ENCODE results near the gene CNOT2. TPM values are rescaled to one million over a fixed set of nuclear protein-coding genes. Genes with fewer than 3 reads are reported as not detected.

The CNOT2 gene
- total and polyA plus RNA-seq, 2 donors (not counting 3 experiments of a cell fraction or from before 2014, with no cell fraction given): 52.2 to 79.7 TPM

DNA sequence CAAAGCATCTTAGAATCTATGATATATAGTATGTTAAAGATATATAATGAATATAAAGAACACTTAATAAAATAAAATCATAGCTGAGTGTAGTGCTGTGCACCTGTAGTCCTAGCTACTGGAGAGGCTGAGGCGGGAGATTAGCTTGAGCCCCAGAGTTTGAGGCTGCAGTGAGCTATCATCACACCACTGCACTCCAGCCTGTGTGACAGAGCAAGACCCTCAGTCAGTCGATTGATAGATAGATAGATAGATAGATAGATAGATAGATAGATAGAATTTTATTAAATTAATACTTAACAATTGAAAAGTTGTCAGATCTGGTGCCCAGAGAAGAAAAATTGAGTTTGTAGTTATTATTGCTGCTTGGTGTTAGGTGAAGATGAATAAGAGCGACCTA lies 40.0 kb downstream of the CNOT2 start:
- H3K9me1 ChIP-seq (replicated peaks; ENCODE audit: control insufficient read depth, extremely low read depth, insufficient read depth, low read length): no peaks in the 10 kb centered on the region
- TF ChIP-seq EZH2 (IDR thresholded peaks at IDR 0.05; ENCODE audit: borderline replicate concordance, low read depth, low read length, severe bottlenecking): no peak
- TF ChIP-seq GATA2 (IDR thresholded peaks at IDR 0.05; ENCODE audit: insufficient read depth, insufficient read length, low read depth, low read length): no peak
- TF ChIP-seq MAX (IDR thresholded peaks at IDR 0.05; ENCODE audit: insufficient read depth, insufficient read length): no peak
- no peak for TF ChIP-seq POLR2AphosphoS5 (IDR thresholded peaks at IDR 0.05; ENCODE audit: insufficient read depth, low read depth, low read length)
- no peak for TF ChIP-seq MYC (IDR thresholded peaks at IDR 0.05; ENCODE audit: low read depth, low read length)
- TF ChIP-seq POLR2A (IDR thresholded peaks at IDR 0.05; ENCODE audit: low read depth, low read length): no peak
- TF ChIP-seq JUN (IDR thresholded peaks at IDR 0.05; ENCODE audit: borderline replicate concordance, insufficient read depth, insufficient read length, low read depth): no peak
- no peak for TF ChIP-seq CTCF (IDR thresholded peaks at IDR 0.05; ENCODE audit: extremely low read depth in 1 of 2, insufficient read depth in 1 of 2, low read depth in 1 of 2, low read length in 2 of 2)
- no peak for TF ChIP-seq FOS (IDR thresholded peaks at IDR 0.05; ENCODE audit: borderline replicate concordance, insufficient read depth, low read length)
- POLR2A ChIA-PET: no interaction called here
- FAIRE-seq: no peak
- dilution Hi-C loops (cut with MboI; ENCODE audit: extremely low pct_ligation_motif_present, low sequenced_read_pairs): no loop called here
- no peak overlapping the region for H2AFZ ChIP-seq (ENCODE audit: low read depth, low read length)
- peaks cover 81% of the 10 kb centered on the region for H3K79me2 ChIP-seq (ENCODE audit: control insufficient read depth, insufficient read depth, low read length)
- H3K27ac ChIP-seq (ENCODE audit: insufficient read depth, low read depth, low read length): no peak overlapping the region
- no peak overlapping the region for H3K4me2 ChIP-seq (ENCODE audit: insufficient read depth, low read length)
- H3K9ac ChIP-seq (replicated peaks; ENCODE audit: extremely low read depth, insufficient read depth, low read length): no peak overlapping the region
- intact Hi-C loops (cut with micrococcal nuclease): no loop called here
- BruUV-seq (replicated peaks): no TSS peak
- no peaks in the 10 kb centered on the region for H3K4me1 ChIP-seq (ENCODE audit: control insufficient read depth, extremely low read depth, insufficient read depth, low read length)
- no peak for DNase-seq (ENCODE audit: low read depth, low spot score)
- H4K20me1 ChIP-seq (replicated peaks; ENCODE audit: control insufficient read depth, extremely low read depth, insufficient read depth, low read length): peaks cover 8% of the 10 kb centered on the region
- CTCF ChIA-PET: interaction anchor here (0.6 to 0.9 kb wide), 4 partner anchors 8 to 860 kb away, joined by 3 to 4 read pairs (median 3); no protein-coding TSS in a partner anchor
- H3K4me3 ChIP-seq (replicated peaks in 1 of 3; ENCODE audit: insufficient read depth in 1 of 3, low read depth in 1 of 3, low read length in 3 of 3): no peak overlapping the region
- H3K36me3 ChIP-seq (ENCODE audit: control insufficient read depth in 2 of 2, extremely low read depth in 1 of 2, insufficient read depth in 2 of 2, low read length in 2 of 2): peaks cover 2 to 5% of the 10 kb centered on the region in 2 experiments
- no peaks in the 10 kb centered on the region for H3K9me3 ChIP-seq (replicated peaks; ENCODE audit: control insufficient read depth, insufficient read depth, low read length)
- no peaks in the 10 kb centered on the region for H3K27me3 ChIP-seq (ENCODE audit: control insufficient read depth in 2 of 2, insufficient read depth in 2 of 2, low read length in 2 of 2)

Measured in endothelial cell of umbilical vein (primary cell).